T-helper 1 cell treated with Interleukin-12 subunit alpha and Interleukin-12 subunit beta and Interleukin-4 antibody, amounts not matched to agents 30 μg/mL and 1 μg/mL, for 36 hours (primary cell): ENCODE data around the gene SIGLEC11.
"Not testable (repeated sequence)": the region's sequence is repeated elsewhere in the genome, so short reads cannot be mapped to it uniquely, and the experiment has no call there.

ENCODE experiments used
- H3K27ac Mint-ChIP-seq: one replicate; pipeline ENCODE4 v1.8.0; 2021; ENCODE audit warnings: mild to moderate bottlenecking, mixed read lengths
- H3K27me3 Mint-ChIP-seq: one replicate; pipeline ENCODE4 v1.8.0; 2021; ENCODE audit warnings: low read depth, mixed read lengths
- H3K36me3 Mint-ChIP-seq: one replicate; pipeline ENCODE4 v1.8.0; 2021; ENCODE audit warnings: low read depth, mixed read lengths
- H3K4me1 Mint-ChIP-seq: one replicate; pipeline ENCODE4 v1.8.0; 2021; ENCODE audit warnings: low read depth, mixed read lengths
- H3K4me3 Mint-ChIP-seq: one replicate; pipeline ENCODE4 v1.8.0; 2021; ENCODE audit warnings: mild to moderate bottlenecking, moderate library complexity, mixed read lengths
- H3K9me3 Mint-ChIP-seq: one replicate; pipeline ENCODE4 v1.8.0; 2021; ENCODE audit warnings: mixed read lengths

SIGLEC11 gene

GRCh38 chr19:49969355-49969754 is 8.4 kb upstream of the SIGLEC11 start:
- H3K36me3 Mint-ChIP-seq, H3K27ac Mint-ChIP-seq, H3K9me3 Mint-ChIP-seq, H3K27me3 Mint-ChIP-seq, H3K4me1 Mint-ChIP-seq, H3K4me3 Mint-ChIP-seq: not testable (repeated sequence)

- H3K36me3 Mint-ChIP-seq: no peaks in the 10 kb centered on the region
- no peaks in the 10 kb centered on the region for H3K9me3 Mint-ChIP-seq
- no peak overlapping the region for H3K27ac Mint-ChIP-seq
Measured at GRCh38 chr19:49968279-49968922, 7.4 kb upstream of the SIGLEC11 start.

GRCh38 chr19:49959892-49960291 is 1.1 kb downstream of the SIGLEC11 start:
- not testable (repeated sequence) for H3K4me3 Mint-ChIP-seq, H3K27me3 Mint-ChIP-seq, H3K4me1 Mint-ChIP-seq, H3K27ac Mint-ChIP-seq, H3K9me3 Mint-ChIP-seq, H3K36me3 Mint-ChIP-seq

More at GRCh38 chr19:49968279-49968922, 7.4 kb upstream of the SIGLEC11 start:
- Mint-ChIP-seq H3K4me3 (no peak overlapping the region), H3K27me3 (no peaks in the 10 kb centered on the region), H3K4me1 (no peaks in the 10 kb centered on the region)

DNA sequence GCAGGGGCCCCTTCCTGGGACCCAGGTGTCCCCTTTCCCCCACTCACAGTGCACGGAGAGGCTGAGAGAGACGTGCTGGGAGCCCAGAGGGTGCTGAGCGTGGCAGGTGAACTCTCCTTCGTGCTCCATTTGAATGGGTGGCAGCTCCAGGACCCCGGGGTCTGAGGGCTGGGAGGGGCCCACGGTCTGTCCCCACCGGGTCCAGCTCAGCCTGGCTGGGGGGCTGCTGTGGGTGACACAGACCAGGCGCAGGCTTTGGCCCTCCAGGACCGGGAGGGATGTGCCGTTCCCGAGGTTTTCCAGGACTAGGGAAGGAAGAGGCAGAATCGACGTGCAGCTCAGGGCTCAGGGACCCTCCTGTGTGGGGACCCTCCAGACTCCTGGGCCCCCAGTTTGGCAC is 2.4 kb downstream of the SIGLEC11 start:
- not testable (repeated sequence) for H3K27me3 Mint-ChIP-seq, H3K4me1 Mint-ChIP-seq, H3K9me3 Mint-ChIP-seq, H3K27ac Mint-ChIP-seq, H3K4me3 Mint-ChIP-seq, H3K36me3 Mint-ChIP-seq

- H3K27me3 Mint-ChIP-seq, H3K36me3 Mint-ChIP-seq, H3K4me1 Mint-ChIP-seq, H3K9me3 Mint-ChIP-seq, H3K4me3 Mint-ChIP-seq, H3K27ac Mint-ChIP-seq: not testable (repeated sequence)
Measured at GRCh38 chr19:49958144-49958543, 2.8 kb downstream of the SIGLEC11 start.

GRCh38 chr19:49957262-49957915 is 3.6 kb downstream of the SIGLEC11 start:
- peaks cover 9% of the 10 kb centered on the region for H3K27me3 Mint-ChIP-seq
- H3K4me1 Mint-ChIP-seq: peaks cover 2% of the 10 kb centered on the region
- no peaks in the 10 kb centered on the region for H3K9me3 Mint-ChIP-seq
- no peaks in the 10 kb centered on the region for H3K36me3 Mint-ChIP-seq
- H3K27ac Mint-ChIP-seq: no peak overlapping the region
- no peak overlapping the region for H3K4me3 Mint-ChIP-seq

DNA sequence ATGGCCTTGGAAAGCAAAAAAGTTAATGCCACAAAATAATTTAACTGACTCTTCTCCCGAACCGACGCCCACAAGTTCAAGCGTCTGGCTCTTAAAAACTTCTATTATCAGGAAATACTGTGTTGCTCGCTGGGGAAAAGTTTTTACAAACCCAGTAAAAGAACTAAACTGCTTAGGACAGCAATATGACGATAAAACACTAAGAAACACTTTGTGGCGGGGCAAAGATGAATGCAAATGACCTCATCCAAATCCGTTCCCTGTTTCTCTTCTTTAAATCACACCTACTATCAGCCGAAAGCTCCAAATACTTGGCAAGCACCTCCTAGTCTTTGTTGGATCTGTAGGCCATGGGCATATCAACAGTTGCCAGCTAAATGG is 4.9 kb downstream of the SIGLEC11 start:
- H3K27ac Mint-ChIP-seq: no peak overlapping the region
- H3K27me3 Mint-ChIP-seq: peaks cover 9% of the 10 kb centered on the region
- H3K4me1 Mint-ChIP-seq: peaks cover 2% of the 10 kb centered on the region
- no peak overlapping the region for H3K4me3 Mint-ChIP-seq
- no peaks in the 10 kb centered on the region for H3K9me3 Mint-ChIP-seq
- H3K36me3 Mint-ChIP-seq: no peaks in the 10 kb centered on the region

DNA sequence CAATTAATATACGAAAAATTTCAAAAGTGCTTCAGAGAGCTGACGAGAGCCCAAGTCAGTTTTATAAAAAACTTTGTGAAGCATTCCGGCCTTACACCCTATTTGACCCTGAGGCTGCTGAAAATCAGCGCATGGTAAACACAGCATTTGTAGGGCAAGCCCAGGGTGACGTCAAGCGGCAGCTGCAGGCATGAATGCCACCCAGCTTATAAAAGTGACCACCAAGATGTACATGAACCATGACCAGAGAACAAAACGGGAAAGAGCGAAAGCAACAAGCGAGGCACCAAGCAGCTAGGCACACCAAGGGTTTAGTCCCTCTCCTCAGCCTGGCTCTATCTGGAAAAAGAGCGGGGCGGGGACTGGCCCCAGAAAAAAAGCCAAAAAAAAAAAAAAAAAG is 6.0 kb downstream of the SIGLEC11 start:
- Mint-ChIP-seq H3K4me3 (no peak overlapping the region), H3K4me1 (peaks cover 2% of the 10 kb centered on the region), H3K9me3 (no peaks in the 10 kb centered on the region), H3K27me3 (peaks cover 9% of the 10 kb centered on the region), H3K27ac (no peak overlapping the region), H3K36me3 (no peaks in the 10 kb centered on the region)

DNA sequence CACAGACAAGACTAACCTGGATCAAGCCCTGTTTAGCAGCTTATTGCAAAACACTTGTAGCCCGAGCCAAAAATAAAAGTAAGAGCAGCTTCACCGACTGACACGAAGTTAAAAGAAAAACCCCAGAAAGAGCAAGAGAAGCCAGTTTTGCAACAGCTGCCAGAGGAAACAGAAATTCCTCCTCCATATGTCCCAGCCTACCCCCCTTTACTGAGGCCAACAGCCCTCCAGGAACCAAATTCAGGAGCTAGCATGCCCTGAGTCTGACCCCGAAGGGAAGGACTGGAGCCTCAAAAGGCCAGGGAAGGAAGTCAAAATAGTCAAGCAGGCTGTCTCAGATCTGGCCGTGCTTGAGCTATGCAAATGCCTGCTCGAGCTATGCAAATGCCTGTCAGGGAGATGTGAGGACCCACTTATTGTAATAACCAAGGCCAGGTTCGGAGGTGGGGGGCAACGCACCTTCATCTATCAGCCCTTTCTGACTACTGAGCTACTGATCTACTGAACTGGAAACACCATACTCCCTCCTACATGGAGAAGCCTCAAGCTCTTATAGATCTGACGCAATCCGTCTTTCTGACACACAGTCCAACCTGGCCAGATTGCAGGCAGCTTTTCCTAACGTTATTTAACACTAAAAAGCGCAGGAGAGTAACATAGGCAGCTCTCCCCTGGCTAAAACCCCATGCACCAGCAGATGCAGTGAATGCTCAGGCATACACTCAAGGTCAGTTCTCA is 6.7 kb downstream of the SIGLEC11 start:
- H3K36me3 Mint-ChIP-seq: no peaks in the 10 kb centered on the region
- H3K27me3 Mint-ChIP-seq: peaks cover 9% of the 10 kb centered on the region
- H3K4me1 Mint-ChIP-seq: peaks cover 2% of the 10 kb centered on the region
- H3K9me3 Mint-ChIP-seq: no peaks in the 10 kb centered on the region
- H3K4me3 Mint-ChIP-seq: no peak overlapping the region
- no peak overlapping the region for H3K27ac Mint-ChIP-seq

DNA sequence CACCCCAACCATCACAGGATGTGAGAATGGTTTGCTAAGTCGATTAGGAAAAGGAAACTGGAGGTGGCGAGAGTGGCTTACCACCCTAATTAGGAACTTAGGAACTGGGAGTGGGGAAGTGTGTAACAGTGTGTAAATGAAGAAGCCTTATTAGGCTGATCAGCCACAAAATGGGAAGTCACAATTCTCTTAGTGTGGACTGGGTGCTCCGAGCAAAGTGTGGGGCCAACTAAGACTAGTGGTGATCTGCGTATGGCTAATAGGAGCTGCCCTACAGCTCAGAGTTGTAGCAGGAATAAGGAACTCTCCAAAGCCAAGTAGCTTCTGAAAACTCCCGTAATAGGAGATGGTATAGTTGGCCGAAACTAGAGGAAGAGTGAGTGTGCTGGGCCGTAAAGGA is 7.6 kb downstream of the SIGLEC11 start:
- H3K27ac Mint-ChIP-seq: no peak overlapping the region
- H3K4me3 Mint-ChIP-seq: no peak overlapping the region
- no peaks in the 10 kb centered on the region for H3K36me3 Mint-ChIP-seq
- peaks cover 9% of the 10 kb centered on the region for H3K27me3 Mint-ChIP-seq
- peaks cover 2% of the 10 kb centered on the region for H3K4me1 Mint-ChIP-seq
- H3K9me3 Mint-ChIP-seq: no peaks in the 10 kb centered on the region

GRCh38 chr19:49952906-49953305 is 8.1 kb downstream of the SIGLEC11 start:
- H3K27ac Mint-ChIP-seq: no peak overlapping the region
- no peaks in the 10 kb centered on the region for H3K9me3 Mint-ChIP-seq
- H3K27me3 Mint-ChIP-seq: peaks cover 9% of the 10 kb centered on the region
- peaks cover 2% of the 10 kb centered on the region for H3K4me1 Mint-ChIP-seq
- no peak overlapping the region for H3K4me3 Mint-ChIP-seq
- no peaks in the 10 kb centered on the region for H3K36me3 Mint-ChIP-seq

DNA sequence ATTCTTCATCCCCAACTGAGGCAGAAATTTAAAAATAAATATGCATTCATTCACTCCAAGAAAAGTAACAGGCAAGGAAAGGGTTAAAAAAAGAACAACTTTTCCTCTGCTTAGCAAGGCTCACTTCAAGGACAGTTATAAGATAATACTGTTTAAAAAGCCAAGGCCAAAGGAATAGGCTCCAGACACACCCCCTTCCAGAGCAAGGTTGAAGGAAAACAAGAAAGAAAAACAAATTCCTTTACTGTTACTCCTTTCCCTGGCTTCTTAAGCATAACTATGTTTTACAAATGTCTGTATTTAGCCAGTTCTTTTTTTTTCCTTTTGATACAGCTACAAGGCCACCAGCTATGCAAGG is 8.5 kb downstream of the SIGLEC11 start:
- H3K4me3 Mint-ChIP-seq: no peak overlapping the region
- no peak overlapping the region for H3K27ac Mint-ChIP-seq
- H3K36me3 Mint-ChIP-seq: no peaks in the 10 kb centered on the region
- H3K9me3 Mint-ChIP-seq: no peaks in the 10 kb centered on the region
- peaks cover 9% of the 10 kb centered on the region for H3K27me3 Mint-ChIP-seq
- peaks cover 2% of the 10 kb centered on the region for H3K4me1 Mint-ChIP-seq

- H3K27me3 Mint-ChIP-seq: peaks cover 9% of the 10 kb centered on the region
- H3K36me3 Mint-ChIP-seq: no peaks in the 10 kb centered on the region
- H3K9me3 Mint-ChIP-seq: no peaks in the 10 kb centered on the region
- H3K4me1 Mint-ChIP-seq: peaks cover 2% of the 10 kb centered on the region
- no peak overlapping the region for H3K27ac Mint-ChIP-seq
- H3K4me3 Mint-ChIP-seq: no peak overlapping the region
Measured at GRCh38 chr19:49951806-49952478, 9.0 kb downstream of the SIGLEC11 start.

GRCh38 chr19:49950956-49951526 is 9.9 kb downstream of the SIGLEC11 start:
- Mint-ChIP-seq H3K4me1 (peaks cover 2% of the 10 kb centered on the region), H3K4me3 (no peak overlapping the region), H3K36me3 (no peaks in the 10 kb centered on the region), H3K9me3 (no peaks in the 10 kb centered on the region), H3K27me3 (peaks cover 9% of the 10 kb centered on the region), H3K27ac (no peak overlapping the region)

- Mint-ChIP-seq H3K4me3 (no peak overlapping the region), H3K27ac (no peak overlapping the region), H3K4me1 (peaks cover 2% of the 10 kb centered on the region), H3K9me3 (peaks cover under 1% of the 10 kb centered on the region), H3K36me3 (no peaks in the 10 kb centered on the region), H3K27me3 (peaks cover 9% of the 10 kb centered on the region)
Measured at GRCh38 chr19:49950590-49950948, 10.4 kb downstream of the SIGLEC11 start.
